IPS-20b (cell line): ENCODE results near the gene ZNF606.
"Not testable (repeated sequence)": the region's sequence is repeated elsewhere in the genome, so short reads cannot be mapped to it uniquely, and the experiment has no call there.

ENCODE experiments used
- H3K27ac ChIP-seq: one replicate; pipeline ENCODE4 v1.5.1; 2013; ENCODE audit warnings: low read length
- H3K27me3 ChIP-seq: 2 replicates; pipeline ENCODE4 v1.6.1; 2013; ENCODE audit warnings: mild to moderate bottlenecking, low read length, inconsistent platforms; ENCODE audit not compliant: insufficient read depth
- H3K36me3 ChIP-seq: 2 replicates; pipeline ENCODE4 v1.6.1; 2013; ENCODE audit warnings: low read depth, mild to moderate bottlenecking, inconsistent platforms, low read length, moderate library complexity; ENCODE audit not compliant: insufficient read depth
- H3K4me1 ChIP-seq: 2 replicates; pipeline ENCODE4 v1.6.1; 2013; ENCODE audit warnings: mild to moderate bottlenecking, control low read depth, inconsistent platforms, low read length, moderate library complexity; ENCODE audit not compliant: insufficient read depth
- H3K4me3 ChIP-seq: 2 replicates; pipeline ENCODE4 v1.5.1; 2013; ENCODE audit warnings: mild to moderate bottlenecking, low read length, inconsistent platforms
- H3K9ac ChIP-seq: 2 replicates; pipeline ENCODE4 v1.6.1; 2013; ENCODE audit warnings: low read depth, mild to moderate bottlenecking, inconsistent platforms, low read length, moderate library complexity
- H3K9me3 ChIP-seq: 2 replicates; pipeline ENCODE4 v1.6.1; 2013; ENCODE audit warnings: mild to moderate bottlenecking, low read depth, low read length, inconsistent platforms; ENCODE audit not compliant: insufficient read depth

The ZNF606 gene

DNA sequence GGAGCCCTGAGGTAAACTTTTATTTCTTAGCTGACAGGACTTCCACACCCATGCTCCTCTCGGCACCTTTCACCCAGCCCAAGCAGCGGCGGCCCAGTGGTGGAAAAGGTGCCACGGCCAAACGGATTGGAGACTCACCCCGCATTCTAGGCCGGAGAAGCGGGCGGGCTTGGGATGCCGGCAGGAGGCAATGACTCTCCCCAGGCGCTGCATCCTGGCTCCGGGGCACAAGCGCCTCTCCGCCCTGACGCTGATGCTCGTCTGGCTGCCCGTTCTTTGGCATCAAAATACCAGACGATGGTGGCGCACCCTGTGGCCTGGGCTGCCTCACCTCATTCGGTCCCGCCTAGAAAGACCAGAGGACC, 6.7 kb upstream of the ZNF606 start:
- no peak overlapping the region for H3K27ac ChIP-seq
- H3K4me3 ChIP-seq = no peak overlapping the region
- peaks cover 33% of the 10 kb centered on the region for H3K36me3 ChIP-seq
- no peaks in the 10 kb centered on the region for H3K27me3 ChIP-seq
- no peak overlapping the region for H3K9ac ChIP-seq
- H3K9me3 ChIP-seq = peaks cover 89% of the 10 kb centered on the region
- H3K4me1 ChIP-seq = no peaks in the 10 kb centered on the region

DNA sequence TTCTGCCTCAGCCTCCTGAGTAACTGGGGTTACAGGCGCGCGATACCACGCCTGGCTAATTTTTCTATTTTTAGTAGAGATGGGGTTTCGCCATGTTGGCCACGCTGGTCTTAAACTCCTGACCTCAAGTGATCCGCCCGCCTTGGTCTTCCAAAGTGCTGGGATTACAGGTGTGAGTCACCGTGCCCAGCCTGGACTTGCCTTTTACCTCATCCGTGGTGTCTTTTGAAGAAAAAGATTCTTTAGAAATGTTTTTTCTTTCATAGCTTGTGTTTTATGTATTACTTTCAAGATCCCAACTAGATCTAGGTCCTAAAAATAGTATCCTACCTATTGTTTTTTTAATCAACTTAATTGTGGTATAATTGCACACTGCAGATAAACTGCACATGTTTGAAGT, 6.3 kb upstream of the ZNF606 start:
- not testable (repeated sequence) for H3K27me3 ChIP-seq, H3K9ac ChIP-seq, H3K4me1 ChIP-seq, H3K4me3 ChIP-seq, H3K27ac ChIP-seq
- Histone ChIP-seq H3K9me3 (peaks cover 89% of the 10 kb centered on the region), H3K36me3 (peaks cover 37% of the 10 kb centered on the region)

DNA sequence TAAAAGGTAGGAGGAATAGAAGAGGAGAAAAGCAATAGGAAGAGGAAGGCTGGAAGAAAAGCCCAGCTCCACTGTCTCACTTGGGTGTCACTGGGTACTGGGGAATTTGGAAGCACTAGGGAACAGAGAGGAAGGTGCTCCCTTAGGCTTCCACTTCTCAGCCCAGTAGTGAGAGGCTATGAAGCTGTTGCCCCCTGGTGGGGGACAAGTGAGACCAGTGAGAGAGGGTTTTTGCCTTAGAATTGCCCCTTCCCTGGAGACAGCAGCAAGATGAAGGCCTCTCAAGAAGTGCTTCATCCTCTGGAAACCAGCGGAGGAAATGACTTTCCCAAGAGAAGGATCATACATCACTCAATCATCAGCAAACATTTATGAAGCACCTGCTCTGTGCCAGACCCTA, 4.7 kb upstream of the ZNF606 start:
- H3K9ac ChIP-seq = no peak overlapping the region
- peaks cover 83% of the 10 kb centered on the region for H3K9me3 ChIP-seq

GRCh38 chr19:58003174-58003828, 681 bp upstream of the ZNF606 start:
- Histone ChIP-seq H3K4me3 (peak overlapping the region; percentile 96), H3K27me3 (no peaks in the 10 kb centered on the region), H3K36me3 (peaks cover 64% of the 10 kb centered on the region), H3K9me3 (peaks cover 76% of the 10 kb centered on the region), H3K4me1 (peaks cover 6% of the 10 kb centered on the region; the same call in 1 of the 2 replicates), H3K27ac (no peak overlapping the region), H3K9ac (peak overlapping the region; percentile 95; the same call in 1 of the 2 replicates)

More for the DNA sequence above, 4.7 kb upstream of the ZNF606 start:
- Histone ChIP-seq H3K4me1 (no peaks in the 10 kb centered on the region), H3K27ac (no peak overlapping the region), H3K36me3 (peaks cover 40% of the 10 kb centered on the region), H3K27me3 (no peaks in the 10 kb centered on the region), H3K4me3 (no peak overlapping the region)

GRCh38 chr19:58001895-58002369, 688 bp downstream of the ZNF606 start:
- no peaks in the 10 kb centered on the region for H3K27me3 ChIP-seq
- peak overlapping the region; percentile 96 for H3K4me3 ChIP-seq
- peaks cover 6% of the 10 kb centered on the region; the same call in 1 of the 2 replicates for H3K4me1 ChIP-seq
- H3K27ac ChIP-seq = peak overlapping the region; percentile 93
- peak overlapping the region; percentile 95 for H3K9ac ChIP-seq
- H3K9me3 ChIP-seq = peaks cover 63% of the 10 kb centered on the region
- peaks cover 70% of the 10 kb centered on the region for H3K36me3 ChIP-seq

- no peak overlapping the region for H3K9ac ChIP-seq
- no peaks in the 10 kb centered on the region for H3K27me3 ChIP-seq
- peaks cover 58% of the 10 kb centered on the region for H3K9me3 ChIP-seq
- peak overlapping the region; percentile 96 for H3K4me3 ChIP-seq
- peaks cover 6% of the 10 kb centered on the region; the same call in 1 of the 2 replicates for H3K4me1 ChIP-seq
- no peak overlapping the region for H3K27ac ChIP-seq
- H3K36me3 ChIP-seq = peaks cover 65% of the 10 kb centered on the region
Observed at GRCh38 chr19:58000677-58001076, 1.9 kb downstream of the ZNF606 start.

DNA sequence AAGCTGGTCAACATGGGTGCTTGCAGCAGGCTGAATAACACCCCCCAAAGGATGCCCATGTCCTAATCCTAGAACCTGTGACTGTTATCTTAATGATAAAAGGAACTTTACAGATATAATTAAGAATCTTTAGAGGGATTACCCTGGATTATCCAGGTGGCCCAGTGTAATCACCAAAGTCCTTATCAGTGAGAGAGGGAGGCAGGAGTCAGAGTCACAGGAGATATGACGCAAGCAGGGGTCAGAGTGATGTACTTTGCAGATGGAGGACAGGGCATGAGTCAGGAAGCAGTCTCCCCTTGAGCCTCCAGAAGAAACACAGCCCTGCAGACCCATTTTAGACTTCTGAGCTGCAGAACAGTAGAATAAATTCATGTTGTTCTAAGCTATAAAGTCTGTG, 9.8 kb downstream of the ZNF606 start:
- peaks cover 74% of the 10 kb centered on the region for H3K9me3 ChIP-seq
- H3K27me3 ChIP-seq = no peaks in the 10 kb centered on the region
- no peak overlapping the region for H3K27ac ChIP-seq
- no peaks in the 10 kb centered on the region for H3K4me1 ChIP-seq
- peaks cover 57% of the 10 kb centered on the region for H3K36me3 ChIP-seq
- no peak overlapping the region for H3K9ac ChIP-seq
- H3K4me3 ChIP-seq = no peak overlapping the region

DNA sequence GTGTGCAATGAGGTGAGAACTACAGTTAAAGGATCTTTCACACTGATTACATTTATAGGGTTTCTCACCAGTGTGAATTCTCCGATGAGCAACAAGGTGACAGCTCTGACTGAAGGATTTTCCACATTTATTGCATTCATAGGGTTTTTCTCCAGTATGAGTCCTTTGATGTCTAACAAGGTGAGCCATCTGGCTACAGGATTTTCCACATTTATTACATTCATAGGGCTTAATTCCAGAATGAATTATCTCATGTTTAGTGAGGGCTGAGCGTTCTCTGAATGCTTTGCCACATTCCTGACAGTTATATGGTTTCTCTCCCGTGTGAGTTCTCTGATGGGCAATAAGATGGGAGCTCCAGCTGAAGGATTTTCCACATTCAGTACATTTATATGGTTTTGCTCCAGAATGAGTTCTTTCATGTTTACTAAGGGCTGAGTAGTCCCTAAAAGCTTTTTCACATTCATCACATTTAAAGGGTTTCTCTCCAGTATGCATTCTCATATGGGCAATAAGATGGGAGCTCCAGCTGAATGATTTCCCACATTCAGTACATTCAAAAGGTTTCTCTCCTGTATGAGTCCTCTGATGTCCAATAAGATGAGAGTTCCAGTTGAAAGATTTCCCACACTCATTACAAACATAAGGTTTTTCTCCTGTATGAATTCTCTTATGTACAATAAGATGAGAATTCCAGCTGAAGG, 23.9 kb downstream of the ZNF606 start:
- Histone ChIP-seq H3K4me3 (0 out of 2 replicates have a peak overlapping the region, but pooled peaks have one; percentile 34), H3K9me3 (peaks cover 100% of the 10 kb centered on the region), H3K36me3 (peaks cover 61% of the 10 kb centered on the region), H3K9ac (no peak overlapping the region), H3K27ac (no peak overlapping the region), H3K4me1 (no peaks in the 10 kb centered on the region), H3K27me3 (no peaks in the 10 kb centered on the region)

- Histone ChIP-seq H3K36me3 (peaks cover 19% of the 10 kb centered on the region), H3K9me3 (peaks cover 93% of the 10 kb centered on the region), H3K9ac (no peak within 1 kb of the TSS)
Observed at GRCh38 chr19:57974434-57974833, 28.2 kb downstream of the ZNF606 start, which contains the start of gene C19orf18. C19orf18 (minus strand) TSS chr19:57974534; CDS start chr19:57974432, 102 bp downstream.

DNA sequence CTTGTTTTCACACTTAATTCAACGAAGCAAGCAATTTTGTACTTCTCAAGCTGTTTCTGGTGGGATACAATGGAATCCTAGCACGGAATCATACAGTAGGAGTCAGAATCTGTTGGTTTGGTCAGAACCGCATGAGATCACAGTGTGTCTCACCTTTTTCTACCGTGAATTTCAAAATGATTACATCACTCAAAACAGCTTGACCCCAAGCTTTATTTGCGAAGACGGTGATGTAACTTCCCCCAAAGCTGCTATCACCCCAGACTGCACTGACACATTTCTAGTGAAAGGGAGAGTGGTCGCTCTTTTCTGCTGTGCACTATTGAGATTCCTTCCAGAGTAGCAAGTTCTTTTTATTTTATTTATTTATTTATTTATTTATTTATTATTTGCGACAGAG, 37.9 kb downstream of the ZNF606 start:
- Histone ChIP-seq H3K9me3 (peaks cover 64% of the 10 kb centered on the region), H3K27ac (no peak overlapping the region), H3K4me1 (no peaks in the 10 kb centered on the region), H3K27me3 (no peaks in the 10 kb centered on the region), H3K4me3 (no peak overlapping the region; the same call in 1 of the 2 replicates), H3K36me3 (no peaks in the 10 kb centered on the region), H3K9ac (no peak overlapping the region)

More at GRCh38 chr19:57974434-57974833, 28.2 kb downstream of the ZNF606 start, which contains the start of gene C19orf18:
- H3K4me3 ChIP-seq = no peak within 1 kb of the TSS
- H3K4me1 ChIP-seq = no peaks in the 10 kb centered on the region
- H3K27me3 ChIP-seq = no peaks in the 10 kb centered on the region
- no peak within 1 kb of the TSS for H3K27ac ChIP-seq

- Histone ChIP-seq H3K4me3 (no peak overlapping the region), H3K9ac (no peak overlapping the region), H3K9me3 (peaks cover 53% of the 10 kb centered on the region), H3K36me3 (no peaks in the 10 kb centered on the region), H3K27ac (no peak overlapping the region), H3K27me3 (no peaks in the 10 kb centered on the region), H3K4me1 (no peaks in the 10 kb centered on the region)
Observed at GRCh38 chr19:57961785-57962184, 40.8 kb downstream of the ZNF606 start.

DNA sequence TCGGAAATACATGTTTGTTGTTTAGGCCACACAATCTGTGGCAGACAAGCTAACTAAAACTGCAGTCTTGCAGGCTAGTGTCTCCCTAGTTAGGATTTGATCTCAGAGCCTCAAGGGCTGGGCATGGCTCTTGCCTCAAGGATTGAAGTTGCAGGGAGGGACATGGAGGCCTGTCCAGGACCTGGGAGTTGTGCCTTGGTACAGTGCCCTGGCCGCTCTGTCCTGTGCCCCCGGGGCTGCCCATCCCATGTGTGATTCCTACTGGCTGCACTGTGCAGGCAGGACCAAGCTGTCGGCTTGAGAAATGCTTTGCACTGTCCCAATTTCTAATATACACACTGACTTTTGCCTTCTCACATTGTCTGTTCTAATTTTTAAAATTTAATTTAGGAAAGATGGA, 47.6 kb downstream of the ZNF606 start:
- Histone ChIP-seq H3K27me3 (no peaks in the 10 kb centered on the region), H3K27ac (no peak overlapping the region), H3K4me3 (no peak overlapping the region), H3K36me3 (no peaks in the 10 kb centered on the region), H3K9ac (no peak overlapping the region), H3K9me3 (peaks cover 68% of the 10 kb centered on the region), H3K4me1 (no peaks in the 10 kb centered on the region)
